HG02571 (cell line): Measurements from ENCODE around the gene HAUS7.

Experiments used
- ATAC-seq: cut with Tn5 transposase; IDR thresholded peaks from one replicate; pipeline ENCODE4 v1.9.1; 2021; ENCODE audit warnings: mild to moderate bottlenecking, moderate library complexity; ENCODE audit not compliant: unreplicated experiment

Gene HAUS7

GRCh38 chrX:153470411-153471363 lies at the start of gene HAUS7:
Gene HAUS7 (minus strand): TSS chrX:153470576. CDS start chrX:153470557, 19 bp downstream.
- ATAC-seq, result peak; percentile 77

GRCh38 chrX:153519569-153520286 lies 49.4 kb upstream of the HAUS7 start:
- ATAC-seq, result no peak

- ATAC-seq, result no peak
Observed at GRCh38 chrX:153517946-153518834, 47.8 kb upstream of the HAUS7 start.

- ATAC-seq, result no peak
Observed at GRCh38 chrX:153517423-153517822, 47.0 kb upstream of the HAUS7 start, which contains the start of gene ATP2B3. Gene ATP2B3 (plus strand): TSS chrX:153517642. CDS start chrX:153536248, 18,606 bp downstream.

GRCh38 chrX:153516073-153516472 lies 45.7 kb upstream of the HAUS7 start:
- no peak for ATAC-seq

- no peak for ATAC-seq
Observed at GRCh38 chrX:153515435-153515834, 45.1 kb upstream of the HAUS7 start.

- ATAC-seq, result no peak
Observed at GRCh38 chrX:153514259-153514658, 43.9 kb upstream of the HAUS7 start.

GRCh38 chrX:153513265-153513664 lies 42.9 kb upstream of the HAUS7 start:
- ATAC-seq, result no peak

- no peak for ATAC-seq
Observed at GRCh38 chrX:153512501-153512893, 42.1 kb upstream of the HAUS7 start.

- ATAC-seq, result no peak
Observed at GRCh38 chrX:153511784-153512500, 41.6 kb upstream of the HAUS7 start.

- no peak for ATAC-seq
Observed at GRCh38 chrX:153510383-153510782, 40.0 kb upstream of the HAUS7 start.

- ATAC-seq, result no peak
Observed at GRCh38 chrX:153509592-153509991, 39.2 kb upstream of the HAUS7 start.

GRCh38 chrX:153507484-153508178 lies 37.3 kb upstream of the HAUS7 start:
- ATAC-seq, result peak; percentile 80

GRCh38 chrX:153505361-153505760 lies 35.0 kb upstream of the HAUS7 start:
- no peak for ATAC-seq

- ATAC-seq, result no peak
Observed at GRCh38 chrX:153504445-153505016, 34.2 kb upstream of the HAUS7 start.

- ATAC-seq, result no peak
Observed at GRCh38 chrX:153502796-153503195, 32.4 kb upstream of the HAUS7 start.

- ATAC-seq, result no peak
Observed at GRCh38 chrX:153502131-153502530, 31.8 kb upstream of the HAUS7 start.

GRCh38 chrX:153501530-153501929 lies 31.2 kb upstream of the HAUS7 start:
- ATAC-seq, result no peak

GRCh38 chrX:153500676-153501280 lies 30.4 kb upstream of the HAUS7 start:
- no peak for ATAC-seq
